Natural killer cell (primary cell): Measurements from ENCODE around the gene ISL2. TPM values are rescaled to one million over a fixed set of nuclear protein-coding genes. Genes with fewer than 3 reads are reported as not detected.
"Not testable (repeated sequence)": the region's sequence is repeated elsewhere in the genome, so short reads cannot be mapped to it uniquely, and the experiment has no call there.

Source experiments
- ATAC-seq, 3 donors: fragments of 150-1000 bp in 2 of 3; fragments of 200-7000 bp in 1 of 3; cut with Tn5 transposase; 1 replicate in 1 of 3; 2 replicates in 2 of 3; pipeline ENCODE4 v1.10.0; 2021; ENCODE audit warnings: mild to moderate bottlenecking in 2 of 3, moderate library complexity in 2 of 3
- DNase-seq, 2 donors: peaks; one replicate each; pipeline versions ENCODE4 v3.0.0 to v3.0.0-alpha.2; 2013 to 2021; ENCODE audit warnings: mixed read lengths in 1 of 2
- H3K27ac ChIP-seq: one replicate; pipeline ENCODE4 v1.5.1; 2013; ENCODE audit warnings: mild to moderate bottlenecking, low read length
- H3K27me3 ChIP-seq: one replicate; pipeline ENCODE4 v1.6.1; 2013; ENCODE audit warnings: low read length; ENCODE audit not compliant: control insufficient read depth, insufficient read depth
- H3K36me3 ChIP-seq: one replicate; pipeline ENCODE4 v1.6.1; 2013; ENCODE audit warnings: low read length; ENCODE audit not compliant: control insufficient read depth, insufficient read depth
- H3K4me1 ChIP-seq: one replicate; pipeline ENCODE4 v1.6.1; 2013; ENCODE audit warnings: low read length; ENCODE audit not compliant: control insufficient read depth, insufficient read depth
- H3K4me3 ChIP-seq: one replicate; pipeline ENCODE4 v1.5.1; 2013; ENCODE audit warnings: low read length
- H3K9me3 ChIP-seq: one replicate; pipeline ENCODE4 v1.6.1; 2013; ENCODE audit warnings: low read length; ENCODE audit not compliant: control insufficient read depth, insufficient read depth
- H3K27ac Mint-ChIP-seq, 2 donors: one replicate each; pipeline ENCODE4 v1.8.0; 2022; ENCODE audit warnings: mild to moderate bottlenecking in 2 of 2, mixed read lengths in 2 of 2, moderate library complexity in 1 of 2
- H3K27me3 Mint-ChIP-seq, 2 donors: one replicate each; pipeline ENCODE4 v1.8.0; 2022; ENCODE audit warnings: low read depth in 2 of 2, mixed read lengths in 2 of 2
- H3K36me3 Mint-ChIP-seq: one replicate; pipeline ENCODE4 v1.8.0; 2022; ENCODE audit warnings: mixed read lengths
- H3K4me1 Mint-ChIP-seq, 2 donors: one replicate each; pipeline ENCODE4 v1.8.0; 2022; ENCODE audit warnings: mixed read lengths in 2 of 2
- H3K4me3 Mint-ChIP-seq: one replicate; pipeline ENCODE4 v1.8.0; 2022; ENCODE audit warnings: mild to moderate bottlenecking, moderate library complexity, mixed read lengths
- H3K9me3 Mint-ChIP-seq, 2 donors: one replicate each; pipeline ENCODE4 v1.8.0; 2022; ENCODE audit warnings: mixed read lengths in 2 of 2
- CTCF ChIP-seq: fragments of 200-600 bp; IDR thresholded peaks from one replicate; pipeline ENCODE4 v1.8.0; 2022; ENCODE audit warnings: antibody characterized with exemption
- whole genome bisulfite sequencing: methylation state at CpG from one replicate; pipeline ENCODE4 v1.1.7; 2013; ENCODE audit warnings: missing lambda C conversion rate; ENCODE audit not compliant: insufficient coverage; 5-methylcytosine and 5-hydroxymethylcytosine counted together
- intact Hi-C: fragments of 100-400 bp; cut with micrococcal nuclease; formaldehyde crosslinking; loops from one replicate; pipeline ENCODE4 v1.14.2; 2022
- total RNA-seq, 4 donors: library from RNA; stranded (reverse); fragments of 120-200 nt in 1 of 4; gene quantifications; one replicate each; pipeline versions ENCODE4 v1.2.3 to v1.2.4, GENCODE V29; 2013 to 2022

ISL2 gene
- total RNA-seq = not detected
- total RNA-seq (2013) = 0.09 TPM

GRCh38 chr15:76336254-76337058 is at the start of gene ISL2:
Gene ISL2 (plus strand): TSS chr15:76336773. CDS start chr15:76336884, 111 bp downstream.
- Mint-ChIP-seq H3K36me3 (no peaks in the 10 kb centered on the region), H3K9me3 (no peaks in the 10 kb centered on the region), H3K27me3 (peaks cover 65 to 71% of the 10 kb centered on the region in 2 donors), H3K27ac (peak within 1 kb of the TSS; percentile 35 to 52), H3K4me3 (peak within 1 kb of the TSS; percentile 84), H3K4me1 (peaks cover 52 to 61% of the 10 kb centered on the region in 2 donors)
- H3K4me3 ChIP-seq = peak within 1 kb of the TSS; percentile 8
- H3K36me3 ChIP-seq = no peaks in the 10 kb centered on the region
- H3K4me1 ChIP-seq = peaks cover 67% of the 10 kb centered on the region
- H3K27me3 ChIP-seq = peaks cover 62% of the 10 kb centered on the region
- peak in 1 of 2 donors; percentile 74 for DNase-seq
- 3% methylated on average over 36 of the region's 40 CpGs for WGBS
- TF ChIP-seq CTCF = no peak
- H3K27ac ChIP-seq = no peak within 1 kb of the TSS
- H3K9me3 ChIP-seq = no peaks in the 10 kb centered on the region
- intact Hi-C loops = no loop called here
- ATAC-seq = peak in 2 of 3 donors; percentile 15 to 36

DNA sequence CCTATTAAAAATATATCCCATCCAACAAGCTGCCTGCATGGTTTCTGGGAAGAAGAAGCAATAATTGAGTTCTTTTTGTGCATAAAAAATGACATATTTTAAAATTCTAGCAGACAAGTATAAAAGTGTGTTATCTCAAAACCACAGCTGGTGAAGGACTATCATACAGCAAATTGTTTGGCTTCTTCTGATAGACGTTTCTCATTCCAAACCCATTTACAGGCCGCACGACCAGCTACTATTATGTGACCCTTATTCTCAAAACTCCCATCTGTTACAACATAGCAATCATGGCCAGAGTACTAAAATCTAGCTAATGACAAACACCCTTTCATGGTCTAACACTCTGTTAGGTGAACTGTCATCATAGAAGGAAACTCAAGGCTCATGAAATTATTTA is 47.0 kb upstream of the ISL2 start:
- peaks cover 24 to 26% of the 10 kb centered on the region in 2 donors for H3K4me1 Mint-ChIP-seq
- ATAC-seq = no peak
- no peak overlapping the region for H3K4me3 Mint-ChIP-seq
- H3K27ac Mint-ChIP-seq = peak overlapping the region in 1 of 2 donors; percentile 60
- Histone ChIP-seq H3K4me1 (no peaks in the 10 kb centered on the region), H3K9me3 (no peaks in the 10 kb centered on the region), H3K36me3 (peaks cover 4% of the 10 kb centered on the region), H3K27ac (no peak overlapping the region), H3K4me3 (no peak overlapping the region), H3K27me3 (no peaks in the 10 kb centered on the region)
- no peaks in the 10 kb centered on the region for H3K9me3 Mint-ChIP-seq
- no peaks in the 10 kb centered on the region for H3K27me3 Mint-ChIP-seq
- no peak for TF ChIP-seq CTCF
- intact Hi-C loops = loop anchor here (5.0 to 10.0 kb wide), 2 partner anchors 53 to 55 kb away; no protein-coding TSS in a partner anchor
- no peaks in the 10 kb centered on the region for H3K36me3 Mint-ChIP-seq
- 94% methylated on average over 3 of the region's 3 CpGs for WGBS
- DNase-seq = no peak

DNA sequence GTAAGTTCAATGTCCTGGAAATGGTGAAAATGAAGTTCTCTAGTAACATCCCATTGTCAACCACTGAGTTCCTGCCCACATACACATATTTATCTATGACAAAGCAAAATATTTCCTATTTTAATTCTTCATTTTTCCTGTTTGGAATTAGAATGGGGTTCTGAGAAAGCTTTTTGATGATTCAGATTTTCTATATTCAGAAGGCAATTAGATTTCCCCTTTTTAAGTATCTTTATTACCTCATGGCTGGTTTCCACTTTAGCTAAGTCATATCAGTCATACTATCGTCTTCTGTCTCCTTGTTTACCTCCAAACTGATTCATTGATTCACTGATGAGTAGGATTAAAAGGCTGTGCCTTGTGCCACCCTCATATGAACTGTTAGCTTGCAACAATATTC is 43.2 kb upstream of the ISL2 start:
- H3K4me3 Mint-ChIP-seq = no peak overlapping the region
- no peak overlapping the region for H3K4me3 ChIP-seq
- peaks cover 25 to 26% of the 10 kb centered on the region in 2 donors for H3K4me1 Mint-ChIP-seq
- no peaks in the 10 kb centered on the region for H3K9me3 Mint-ChIP-seq
- 43% methylated on average over 1 of the region's 1 CpG for whole genome bisulfite sequencing
- DNase-seq (no peak), ATAC-seq (no peak)
- intact Hi-C loops = no loop called here
- H3K36me3 ChIP-seq = peaks cover 3% of the 10 kb centered on the region
- H3K27me3 Mint-ChIP-seq = no peaks in the 10 kb centered on the region
- peak overlapping the region; percentile 10 to 68 for H3K27ac Mint-ChIP-seq
- H3K4me1 ChIP-seq = no peaks in the 10 kb centered on the region
- no peaks in the 10 kb centered on the region for H3K27me3 ChIP-seq
- H3K27ac ChIP-seq = no peak overlapping the region
- no peaks in the 10 kb centered on the region for H3K36me3 Mint-ChIP-seq
- TF ChIP-seq CTCF = no peak
- H3K9me3 ChIP-seq = no peaks in the 10 kb centered on the region

DNA sequence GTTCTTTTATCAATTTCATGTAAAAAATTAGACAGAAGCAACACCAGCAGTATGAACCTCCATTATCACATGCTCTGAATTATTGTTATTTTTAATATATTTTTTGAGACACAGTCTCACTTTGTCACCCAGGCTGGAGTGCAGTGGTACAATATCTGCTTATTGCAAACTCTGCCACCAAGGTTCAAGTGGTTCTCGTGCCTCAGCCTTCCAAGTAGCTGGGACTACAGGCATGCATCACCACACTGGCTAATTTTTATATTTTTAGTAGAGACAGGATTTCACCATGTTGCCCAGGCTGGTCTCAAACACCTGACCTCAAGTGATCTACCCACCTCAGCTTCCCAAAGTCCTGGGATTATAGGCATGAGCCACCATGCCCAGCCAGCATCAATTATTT is 42.1 kb upstream of the ISL2 start:
- H3K36me3 Mint-ChIP-seq, H3K9me3 ChIP-seq, H3K27me3 Mint-ChIP-seq, H3K9me3 Mint-ChIP-seq, H3K4me3 Mint-ChIP-seq, ATAC-seq, H3K4me3 ChIP-seq, H3K36me3 ChIP-seq, H3K27ac Mint-ChIP-seq, H3K4me1 ChIP-seq, H3K27ac ChIP-seq, H3K27me3 ChIP-seq, DNase-seq, intact Hi-C loops: not testable (repeated sequence)
- H3K4me1 Mint-ChIP-seq = peaks cover 25 to 26% of the 10 kb centered on the region in 2 donors
- 100% methylated on average over 1 of the region's 1 CpG for WGBS
